ENCODE data around the gene CSF1. TPM values are rescaled to one million over a fixed set of nuclear protein-coding genes. Genes with fewer than 3 reads are reported as not detected.

The CSF1 gene
- polyA plus RNA-seq, 2 of the 4 experiments (the other 2 are of a cell fraction) = 35.1 to 36.3 TPM

GRCh38 chr1:109864047-109864822, 46.4 kb upstream of the CSF1 start (continued):
- TF ChIP-seq CTCF (IDR thresholded peaks at IDR 0.05) = no peak
- TF ChIP-seq ESRRA (IDR thresholded peaks at IDR 0.05; ENCODE audit: borderline replicate concordance, low read length) = no peak
- no peak for TF ChIP-seq REST (IDR thresholded peaks at IDR 0.05)

DNA sequence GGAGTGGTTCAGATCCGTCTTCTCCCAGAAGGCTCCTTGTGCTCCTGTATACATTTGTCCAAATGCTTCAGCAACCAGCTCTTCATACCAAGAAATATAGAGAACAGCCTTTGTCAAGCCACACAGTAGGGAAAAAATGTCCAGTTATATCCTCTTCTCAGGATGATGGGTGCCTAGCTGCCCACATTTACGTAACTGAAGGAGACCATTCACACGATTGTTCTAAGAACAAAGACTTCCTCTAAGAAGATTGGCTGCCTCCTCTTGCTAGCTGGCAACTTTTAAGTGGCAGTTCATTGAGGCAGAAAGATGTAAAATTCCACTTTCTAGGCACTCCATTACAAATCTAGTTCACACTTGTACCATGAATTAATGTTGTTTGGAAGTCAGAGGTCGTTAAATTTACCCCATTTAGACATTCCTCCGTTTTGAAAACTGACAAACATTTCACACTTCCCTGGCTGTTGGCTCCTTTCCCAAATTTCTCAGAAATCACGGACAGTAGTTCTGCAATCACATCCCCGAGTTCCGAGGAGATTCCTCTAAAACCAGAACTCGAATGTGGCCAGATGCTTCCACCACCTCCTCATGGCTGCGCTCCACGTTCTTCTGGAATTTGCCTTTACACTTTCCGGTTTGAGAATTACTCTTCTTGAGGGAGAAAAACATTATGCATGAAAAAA, 45.6 kb upstream of the CSF1 start:
- CTCF ChIA-PET = interaction anchor here (0.9 kb wide), 1 partner anchor 38 kb away, joined by 3 read pairs; no protein-coding TSS in a partner anchor
- Histone ChIP-seq H3K4me3 (no peak overlapping the region), H3K9me3 (no peaks in the 10 kb centered on the region; the same call in 2 of the 3 replicates), H3K27ac (no peak overlapping the region), H3K4me1 (no peaks in the 10 kb centered on the region), H3K4me2 (no peak overlapping the region)
- FAIRE-seq (no peak), DNase-seq (ENCODE audit: low read depth in 1 of 2, low spot score in 1 of 2) (no peak), ATAC-seq (no peak)
- WGBS (ENCODE audit: missing lambda C conversion rate) = 87% methylated on average over 12 of the region's 12 CpGs
- POLR2A ChIA-PET = no interaction called here
- no peak for TF ChIP-seq NR3C1 (IDR thresholded peaks at IDR 0.05)
- no peak for TF ChIP-seq HEYL (CRISPR knock-in tag; IDR thresholded peaks at IDR 0.05)
- no peak for TF ChIP-seq BHLHE40 (IDR thresholded peaks at IDR 0.05; ENCODE audit: low read depth, low read length)
- TF ChIP-seq, protein P1, sequence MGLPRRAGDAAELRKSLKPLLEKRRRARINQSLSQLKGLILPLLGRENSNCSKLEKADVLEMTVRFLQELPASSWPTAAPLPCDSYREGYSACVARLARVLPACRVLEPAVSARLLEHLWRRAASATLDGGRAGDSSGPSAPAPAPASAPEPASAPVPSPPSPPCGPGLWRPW (IDR thresholded peaks at IDR 0.05) = no peak
- no peak for TF ChIP-seq TP53 (CRISPR knock-in tag; IDR thresholded peaks at IDR 0.05)
- no peak for TF ChIP-seq CTCF (IDR thresholded peaks at IDR 0.05)
- TF ChIP-seq ZNF302 (CRISPR knock-in tag; IDR thresholded peaks at IDR 0.05) = no peak
- no peak for TF ChIP-seq SMC3 (IDR thresholded peaks at IDR 0.05)
- no peak for TF ChIP-seq PHF8 (IDR thresholded peaks at IDR 0.05; ENCODE audit: borderline replicate concordance, low read depth)
- TF ChIP-seq ZC3H11A (IDR thresholded peaks at IDR 0.05) = no peak
- no peak for TF ChIP-seq RCOR1 (IDR thresholded peaks at IDR 0.05; ENCODE audit: low read depth, low read length)
- TF ChIP-seq FOXS1 (CRISPR knock-in tag; IDR thresholded peaks at IDR 0.05) = no peak
- TF ChIP-seq MAX (IDR thresholded peaks at IDR 0.05) = no peak
- no peak for TF ChIP-seq CEBPB (IDR thresholded peaks at IDR 0.05)

Measured in A549 (cell line).